Right atrium auricular region (tissue), 2 donors: ENCODE measurements around the gene METTL27. TPM values are rescaled to one million over a fixed set of nuclear protein-coding genes. Genes with fewer than 3 reads are reported as not detected.

Source experiments
- DNase-seq: peaks from one replicate; pipeline ENCODE4 v3.0.0-alpha.2; 2019; ENCODE audit warnings: low spot score
- H3K27ac ChIP-seq, 2 donors: fragments of 200-600 bp; sonication (generic); 1 replicate in 1 of 2; 2 replicates in 1 of 2; pipeline ENCODE4 v1.5.1; 2016 to 2019
- H3K27me3 ChIP-seq, 2 donors: fragments of 200-600 bp; sonication (generic); one replicate each; pipeline versions ENCODE4 v1.5.1 to v1.6.0; 2017 to 2019
- H3K36me3 ChIP-seq: fragments of 200-600 bp; sonication (generic); one replicate; pipeline ENCODE4 v1.5.1; 2016
- H3K4me1 ChIP-seq, 2 donors: fragments of 200-600 bp; sonication (generic); one replicate each; pipeline versions ENCODE4 v1.5.1 to v1.6.0; 2017 to 2019
- H3K4me3 ChIP-seq, 2 donors: fragments of 200-600 bp; sonication (generic); 1 replicate in 1 of 2; 2 replicates in 1 of 2; pipeline ENCODE4 v1.5.1; 2017 to 2019; ENCODE audit warnings: mild to moderate bottlenecking in 1 of 2, moderate library complexity in 1 of 2
- H3K9me3 ChIP-seq, 2 donors: fragments of 200-600 bp; sonication (generic); one replicate each; pipeline ENCODE4 v1.5.1; 2019
- total RNA-seq, 2 donors: library from RNA; depleted of rRNA; stranded (reverse); fragments of >200 nt; gene quantifications; one replicate each; pipeline ENCODE4 v1.1.0, GENCODE V29; 2016
- TF ChIP-seq, protein P1 (sequence below), 2 donors: fragments of 200-600 bp; sonication (generic); IDR thresholded peaks; one replicate each; pipeline ENCODE4 v1.5.1; 2019; ENCODE audit warnings: antibody characterized with exemption in 2 of 2

Gene METTL27
- total RNA-seq, 2 donors from 2014 or later, result 0.39 TPM; not detected in 1

DNA sequence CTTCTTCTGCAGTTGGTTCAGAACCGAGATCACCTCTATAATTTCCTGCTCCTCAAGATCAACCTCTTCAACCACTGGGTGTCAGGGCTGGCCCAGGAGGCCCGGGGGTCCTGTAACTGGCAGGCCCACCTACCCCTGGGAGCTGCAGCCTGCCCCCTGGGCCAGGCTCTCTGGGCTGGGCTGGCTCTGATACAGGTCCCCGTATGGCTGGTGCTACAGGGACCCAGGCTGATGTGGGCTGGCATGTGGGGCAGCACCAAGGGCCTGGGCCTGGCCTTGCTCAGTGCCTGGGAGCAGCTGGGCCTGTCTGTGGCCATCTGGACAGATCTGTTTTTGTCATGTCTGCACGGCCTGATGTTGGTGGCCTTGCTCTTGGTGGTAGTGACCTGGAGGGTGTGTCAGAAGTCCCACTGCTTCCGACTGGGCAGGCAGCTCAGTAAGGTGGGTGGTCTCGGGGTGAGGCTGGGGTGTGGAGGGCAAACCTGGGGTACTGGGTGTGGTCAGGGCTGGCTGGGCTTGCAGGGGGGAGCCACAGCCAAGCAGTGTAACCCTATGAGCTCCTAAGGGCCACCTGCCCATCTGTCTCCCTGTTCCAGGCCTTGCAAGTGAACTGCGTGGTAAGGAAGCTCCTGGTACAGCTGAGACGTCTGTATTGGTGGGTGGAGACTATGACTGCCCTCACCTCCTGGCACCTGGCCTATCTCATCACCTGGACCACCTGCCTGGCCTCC is 22.8 kb upstream of the METTL27 start:
- DNase-seq, result no peak
- H3K4me1 ChIP-seq, result peaks cover 0 to 15% of the 10 kb centered on the region in 2 donors
- TF ChIP-seq, protein P1, sequence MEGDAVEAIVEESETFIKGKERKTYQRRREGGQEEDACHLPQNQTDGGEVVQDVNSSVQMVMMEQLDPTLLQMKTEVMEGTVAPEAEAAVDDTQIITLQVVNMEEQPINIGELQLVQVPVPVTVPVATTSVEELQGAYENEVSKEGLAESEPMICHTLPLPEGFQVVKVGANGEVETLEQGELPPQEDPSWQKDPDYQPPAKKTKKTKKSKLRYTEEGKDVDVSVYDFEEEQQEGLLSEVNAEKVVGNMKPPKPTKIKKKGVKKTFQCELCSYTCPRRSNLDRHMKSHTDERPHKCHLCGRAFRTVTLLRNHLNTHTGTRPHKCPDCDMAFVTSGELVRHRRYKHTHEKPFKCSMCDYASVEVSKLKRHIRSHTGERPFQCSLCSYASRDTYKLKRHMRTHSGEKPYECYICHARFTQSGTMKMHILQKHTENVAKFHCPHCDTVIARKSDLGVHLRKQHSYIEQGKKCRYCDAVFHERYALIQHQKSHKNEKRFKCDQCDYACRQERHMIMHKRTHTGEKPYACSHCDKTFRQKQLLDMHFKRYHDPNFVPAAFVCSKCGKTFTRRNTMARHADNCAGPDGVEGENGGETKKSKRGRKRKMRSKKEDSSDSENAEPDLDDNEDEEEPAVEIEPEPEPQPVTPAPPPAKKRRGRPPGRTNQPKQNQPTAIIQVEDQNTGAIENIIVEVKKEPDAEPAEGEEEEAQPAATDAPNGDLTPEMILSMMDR (IDR thresholded peaks at IDR 0.05), result no peak
- no peaks in the 10 kb centered on the region for H3K9me3 ChIP-seq
- H3K4me3 ChIP-seq, result no peak overlapping the region
- no peaks in the 10 kb centered on the region for H3K27me3 ChIP-seq
- no peaks in the 10 kb centered on the region for H3K36me3 ChIP-seq
- H3K27ac ChIP-seq, result no peak overlapping the region

DNA sequence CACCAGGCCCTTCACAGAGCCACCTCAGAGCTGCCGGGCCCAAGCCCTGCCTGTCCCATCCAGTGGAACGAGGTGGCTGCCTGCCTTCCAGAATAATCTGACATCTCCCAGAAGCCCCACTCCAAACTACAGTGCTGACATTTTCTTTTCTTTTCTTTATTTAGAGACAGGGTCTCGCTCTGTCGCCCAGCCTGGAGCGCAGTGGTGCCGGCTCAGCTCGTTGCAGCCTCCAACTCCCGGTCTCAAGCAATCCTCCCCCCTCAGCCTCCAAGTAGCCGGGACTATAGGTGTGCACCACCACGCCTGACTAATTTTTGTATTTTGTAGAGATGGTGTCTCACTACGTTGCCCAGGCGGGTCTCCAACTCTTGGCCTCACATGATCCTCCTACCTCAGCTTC is 19.0 kb upstream of the METTL27 start:
- TF ChIP-seq, protein P1 (IDR thresholded peaks at IDR 0.05), result no peak
- no peaks in the 10 kb centered on the region for H3K27me3 ChIP-seq
- H3K36me3 ChIP-seq, result no peaks in the 10 kb centered on the region
- H3K27ac ChIP-seq, result no peak overlapping the region
- H3K4me1 ChIP-seq, result no peaks in the 10 kb centered on the region
- no peak overlapping the region for H3K4me3 ChIP-seq
- H3K9me3 ChIP-seq, result no peaks in the 10 kb centered on the region
- no peak for DNase-seq

DNA sequence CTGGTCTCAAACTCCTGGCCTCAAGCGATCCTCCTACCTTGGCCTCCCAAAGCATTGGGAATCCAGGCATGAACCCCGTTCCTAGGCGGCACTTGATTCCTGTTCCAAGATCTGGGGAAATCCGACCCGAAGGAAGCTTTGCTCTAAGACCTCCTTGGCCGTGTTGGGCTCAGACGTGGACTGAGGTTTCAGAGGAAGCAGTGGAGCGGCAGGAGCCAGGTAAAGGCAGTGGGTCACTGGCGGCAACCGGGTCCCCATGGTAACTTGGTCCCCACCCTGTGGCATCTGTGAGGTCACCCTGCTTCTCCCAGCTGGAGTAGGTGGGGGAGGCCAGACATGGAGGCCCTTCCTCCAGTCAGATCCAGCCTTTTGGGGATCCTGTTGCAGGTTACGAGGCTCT is 18.5 kb upstream of the METTL27 start, which contains the start of gene TMEM270:
TMEM270 (plus strand) TSS at position 301 of the 400 bp plus-strand sequence; CDS start at position 337, 36 bp downstream.
- DNase-seq, result no peak
- Histone ChIP-seq H3K36me3 (no peaks in the 10 kb centered on the region), H3K9me3 (no peaks in the 10 kb centered on the region), H3K27ac (no peak within 1 kb of the TSS), H3K4me3 (no peak within 1 kb of the TSS), H3K27me3 (no peaks in the 10 kb centered on the region), H3K4me1 (peaks cover 0 to 2% of the 10 kb centered on the region in 2 donors)
- TF ChIP-seq, protein P1 (IDR thresholded peaks at IDR 0.05), result no peak

DNA sequence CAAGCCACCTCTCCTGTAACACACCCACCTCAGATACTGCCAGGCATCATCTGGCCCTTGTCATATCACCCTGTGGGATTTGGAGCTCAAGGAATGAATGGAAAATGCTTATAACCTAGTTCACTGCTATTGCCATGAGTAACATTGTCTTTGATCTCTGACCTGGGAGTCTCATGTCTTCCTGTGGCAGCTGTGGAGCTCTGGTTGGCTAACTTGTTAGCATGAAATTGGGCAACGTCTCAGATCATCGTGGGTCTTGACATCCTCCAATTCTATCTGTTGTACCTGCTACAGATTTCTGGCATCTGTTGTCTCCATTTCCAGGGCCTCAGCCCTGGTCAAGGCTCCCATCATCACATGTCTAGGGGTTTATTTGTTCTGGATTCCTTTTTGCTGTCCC is 16.5 kb upstream of the METTL27 start:
- Histone ChIP-seq H3K27me3 (no peaks in the 10 kb centered on the region), H3K27ac (no peak overlapping the region), H3K36me3 (no peaks in the 10 kb centered on the region), H3K4me3 (no peak overlapping the region), H3K4me1 (peaks cover 0 to 10% of the 10 kb centered on the region in 2 donors), H3K9me3 (no peaks in the 10 kb centered on the region)
- TF ChIP-seq, protein P1 (IDR thresholded peaks at IDR 0.05), result no peak
- DNase-seq, result no peak

DNA sequence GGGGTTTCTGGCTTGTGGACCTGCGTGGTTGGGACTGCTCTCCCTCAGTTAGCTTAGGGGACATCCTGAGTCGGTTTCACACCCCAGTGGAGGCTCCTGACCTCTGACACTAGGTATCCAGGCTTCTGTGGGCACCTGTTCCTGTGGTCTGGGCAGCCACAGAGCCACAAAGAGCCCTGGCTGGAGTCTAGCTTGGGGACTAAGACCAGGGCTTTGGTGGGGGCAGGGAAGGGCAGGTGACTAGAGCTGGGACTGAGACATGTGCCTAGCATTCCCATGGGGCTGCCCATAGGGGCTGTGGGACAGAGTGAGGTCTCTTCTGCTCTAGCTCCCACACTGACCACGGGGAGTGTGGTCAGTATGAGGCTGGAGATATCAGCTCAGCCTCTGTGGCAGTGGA is 14.6 kb upstream of the METTL27 start:
- Histone ChIP-seq H3K27me3 (no peaks in the 10 kb centered on the region), H3K27ac (no peak overlapping the region), H3K9me3 (no peaks in the 10 kb centered on the region), H3K4me1 (peaks cover 0 to 10% of the 10 kb centered on the region in 2 donors), H3K36me3 (no peaks in the 10 kb centered on the region), H3K4me3 (no peak overlapping the region)
- TF ChIP-seq, protein P1 (IDR thresholded peaks at IDR 0.05), result no peak
- DNase-seq, result no peak

DNA sequence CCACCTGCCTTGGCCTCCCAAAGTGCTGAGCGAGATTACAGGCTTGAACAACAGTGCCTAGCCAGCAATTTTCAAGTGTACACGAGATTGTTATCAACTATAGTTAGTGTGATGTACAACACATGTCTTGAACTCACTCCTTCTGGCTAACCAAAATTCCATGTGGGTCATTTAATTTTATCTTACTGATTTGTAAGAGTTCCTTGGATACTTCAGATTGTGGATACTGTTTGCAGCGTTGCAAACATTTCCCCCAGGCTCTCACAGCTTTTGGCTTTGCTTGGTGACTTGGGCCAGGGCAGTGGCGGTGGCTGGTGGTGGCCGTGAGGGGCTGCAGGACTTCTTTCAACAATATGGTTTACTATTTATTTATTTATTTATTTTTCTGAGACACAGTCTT is 10.2 kb upstream of the METTL27 start:
- TF ChIP-seq, protein P1 (IDR thresholded peaks at IDR 0.05), result no peak
- Histone ChIP-seq H3K27me3 (no peaks in the 10 kb centered on the region), H3K27ac (no peak overlapping the region), H3K4me1 (peaks cover 0 to 26% of the 10 kb centered on the region in 2 donors), H3K36me3 (no peaks in the 10 kb centered on the region), H3K4me3 (no peak overlapping the region), H3K9me3 (no peaks in the 10 kb centered on the region)
- no peak for DNase-seq
